ENCODE measurements around the gene MRPS18B. TPM values are rescaled to one million over a fixed set of nuclear protein-coding genes. Genes with fewer than 3 reads are reported as not detected.

The MRPS18B gene
- total RNA-seq, 3 donors from 2014 or later = 38.2 to 63.7 (median 51.1) TPM

- Histone ChIP-seq H3K9me3 (no peaks in the 10 kb centered on the region), H3K4me3 (no peak overlapping the region), H3K36me3 (ENCODE audit: low read depth) (peaks cover 21% of the 10 kb centered on the region), H3K4me1 (ENCODE audit: low read depth) (no peaks in the 10 kb centered on the region)
- no peak for DNase-seq
- TF ChIP-seq, protein P1, sequence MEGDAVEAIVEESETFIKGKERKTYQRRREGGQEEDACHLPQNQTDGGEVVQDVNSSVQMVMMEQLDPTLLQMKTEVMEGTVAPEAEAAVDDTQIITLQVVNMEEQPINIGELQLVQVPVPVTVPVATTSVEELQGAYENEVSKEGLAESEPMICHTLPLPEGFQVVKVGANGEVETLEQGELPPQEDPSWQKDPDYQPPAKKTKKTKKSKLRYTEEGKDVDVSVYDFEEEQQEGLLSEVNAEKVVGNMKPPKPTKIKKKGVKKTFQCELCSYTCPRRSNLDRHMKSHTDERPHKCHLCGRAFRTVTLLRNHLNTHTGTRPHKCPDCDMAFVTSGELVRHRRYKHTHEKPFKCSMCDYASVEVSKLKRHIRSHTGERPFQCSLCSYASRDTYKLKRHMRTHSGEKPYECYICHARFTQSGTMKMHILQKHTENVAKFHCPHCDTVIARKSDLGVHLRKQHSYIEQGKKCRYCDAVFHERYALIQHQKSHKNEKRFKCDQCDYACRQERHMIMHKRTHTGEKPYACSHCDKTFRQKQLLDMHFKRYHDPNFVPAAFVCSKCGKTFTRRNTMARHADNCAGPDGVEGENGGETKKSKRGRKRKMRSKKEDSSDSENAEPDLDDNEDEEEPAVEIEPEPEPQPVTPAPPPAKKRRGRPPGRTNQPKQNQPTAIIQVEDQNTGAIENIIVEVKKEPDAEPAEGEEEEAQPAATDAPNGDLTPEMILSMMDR (IDR thresholded peaks at IDR 0.05) = no peak
- no peak for ATAC-seq
- intact Hi-C loops (cut with DNase I, micrococcal nuclease) = loop anchor here in 1 of 2 donors (5.0 kb wide), 1 partner anchor 117 kb away; no protein-coding TSS in a partner anchor
Observed at GRCh38 chr6:30598912-30599624, 18.6 kb upstream of the MRPS18B start.

GRCh38 chr6:30599625-30600324 lies 17.9 kb upstream of the MRPS18B start:
- Histone ChIP-seq H3K4me1 (ENCODE audit: low read depth) (no peaks in the 10 kb centered on the region), H3K9me3 (no peaks in the 10 kb centered on the region), H3K4me3 (no peak overlapping the region), H3K36me3 (ENCODE audit: low read depth) (peaks cover 28% of the 10 kb centered on the region)
- no peak for DNase-seq
- TF ChIP-seq, protein P1 (IDR thresholded peaks at IDR 0.05) = no peak
- no peak for ATAC-seq
- intact Hi-C loops (cut with DNase I, micrococcal nuclease) = loop anchor here in 1 of 2 donors (5.0 to 10.0 kb wide), 2 partner anchors 55 to 117 kb away; no protein-coding TSS in a partner anchor

DNA sequence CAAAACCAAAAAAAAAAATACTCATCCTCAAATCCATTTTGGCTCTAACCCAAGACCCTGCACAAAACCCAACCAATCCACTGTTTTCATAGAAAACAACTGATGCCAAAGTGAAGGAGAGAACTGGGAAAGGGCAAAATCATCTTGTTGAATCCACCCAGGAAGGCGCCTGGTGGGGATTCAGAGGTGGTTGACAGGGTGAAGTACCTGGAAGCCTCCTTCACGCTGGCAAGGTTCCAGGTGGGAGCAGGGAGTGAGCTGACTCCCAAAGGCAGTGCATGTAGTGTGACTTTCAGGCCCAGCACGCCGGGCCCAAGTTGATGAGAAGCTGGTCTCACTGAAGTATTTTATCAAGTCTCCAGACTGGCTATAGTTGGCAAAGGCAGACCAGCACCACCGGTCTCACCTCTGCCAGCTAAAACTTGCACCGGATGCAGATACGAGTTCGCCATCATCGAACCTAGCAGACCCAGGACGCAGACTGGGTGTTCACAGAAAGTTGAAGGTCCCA lies 17.1 kb upstream of the MRPS18B start:
- TF ChIP-seq, protein P1 (IDR thresholded peaks at IDR 0.05) = no peak
- H3K4me3 ChIP-seq = no peak overlapping the region
- DNase-seq (peak in 1 of 3 donors; percentile 19), ATAC-seq (no peak)
- intact Hi-C loops (cut with DNase I, micrococcal nuclease) = loop anchor here in 1 of 2 donors (10.0 kb wide), 1 partner anchor 56 kb away; no protein-coding TSS in a partner anchor
- no peaks in the 10 kb centered on the region for H3K9me3 ChIP-seq
- no peaks in the 10 kb centered on the region for H3K4me1 ChIP-seq (ENCODE audit: low read depth)
- H3K36me3 ChIP-seq (ENCODE audit: low read depth) = peaks cover 35% of the 10 kb centered on the region

DNA sequence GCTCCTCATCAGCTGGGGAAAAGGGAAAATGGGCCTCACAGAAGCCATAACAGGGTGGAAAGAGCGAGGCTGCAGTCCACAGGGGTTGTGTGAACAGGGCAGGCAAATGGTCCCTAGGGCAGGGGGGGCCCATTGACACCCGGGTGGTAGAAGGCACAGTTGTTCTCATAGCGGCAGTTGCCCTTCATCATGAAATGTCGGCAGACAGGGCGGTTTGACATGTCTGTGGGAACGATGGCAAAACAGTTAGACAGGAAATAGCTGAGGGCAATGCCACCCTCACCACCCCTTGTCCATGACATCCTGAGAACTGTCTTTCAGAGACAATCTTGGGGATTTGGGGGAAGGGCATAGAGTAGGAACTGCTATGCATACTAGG lies 16.2 kb upstream of the MRPS18B start:
- intact Hi-C loops (cut with DNase I, micrococcal nuclease) = loop anchor here in 1 of 2 donors (10.0 kb wide), 1 partner anchor 57 kb away; no protein-coding TSS in a partner anchor
- ATAC-seq (no peak), DNase-seq (no peak)
- H3K36me3 ChIP-seq (ENCODE audit: low read depth) = peaks cover 37% of the 10 kb centered on the region
- no peaks in the 10 kb centered on the region for H3K4me1 ChIP-seq (ENCODE audit: low read depth)
- H3K4me3 ChIP-seq = no peak overlapping the region
- TF ChIP-seq, protein P1 (IDR thresholded peaks at IDR 0.05) = no peak
- H3K9me3 ChIP-seq = no peaks in the 10 kb centered on the region

GRCh38 chr6:30601815-30602641 lies 15.6 kb upstream of the MRPS18B start:
- H3K9me3 ChIP-seq = no peaks in the 10 kb centered on the region
- TF ChIP-seq, protein P1 (IDR thresholded peaks at IDR 0.05) = no peak
- ATAC-seq (no peak), DNase-seq (no peak)
- no peak overlapping the region for H3K4me3 ChIP-seq
- no peaks in the 10 kb centered on the region for H3K4me1 ChIP-seq (ENCODE audit: low read depth)
- intact Hi-C loops (cut with DNase I, micrococcal nuclease) = loop anchor here in 1 of 2 donors (10.0 kb wide), 1 partner anchor 57 kb away; no protein-coding TSS in a partner anchor
- H3K36me3 ChIP-seq (ENCODE audit: low read depth) = peaks cover 37% of the 10 kb centered on the region

All from mucosa of descending colon (tissue), 3 donors.